Measurements from ENCODE around the gene BCCIP.

The BCCIP gene

GRCh38 chr10:125850766-125851731, 27.7 kb downstream of the BCCIP start:
- no peak for DNase-seq (ENCODE audit: low read depth)
- H3K4me3 ChIP-seq (ENCODE audit: low read depth, low read length) = no peak overlapping the region
- TF ChIP-seq CTCF (conservative IDR thresholded peaks at IDR 0.05; ENCODE audit: low read depth, low read length) = no peak

- H3K4me3 ChIP-seq (ENCODE audit: low read depth, low read length) = no peak overlapping the region
- TF ChIP-seq CTCF (conservative IDR thresholded peaks at IDR 0.05; ENCODE audit: low read depth, low read length) = no peak
- no peak for DNase-seq (ENCODE audit: low read depth)
Observed at GRCh38 chr10:125852487-125852886, 29.1 kb downstream of the BCCIP start.

DNA sequence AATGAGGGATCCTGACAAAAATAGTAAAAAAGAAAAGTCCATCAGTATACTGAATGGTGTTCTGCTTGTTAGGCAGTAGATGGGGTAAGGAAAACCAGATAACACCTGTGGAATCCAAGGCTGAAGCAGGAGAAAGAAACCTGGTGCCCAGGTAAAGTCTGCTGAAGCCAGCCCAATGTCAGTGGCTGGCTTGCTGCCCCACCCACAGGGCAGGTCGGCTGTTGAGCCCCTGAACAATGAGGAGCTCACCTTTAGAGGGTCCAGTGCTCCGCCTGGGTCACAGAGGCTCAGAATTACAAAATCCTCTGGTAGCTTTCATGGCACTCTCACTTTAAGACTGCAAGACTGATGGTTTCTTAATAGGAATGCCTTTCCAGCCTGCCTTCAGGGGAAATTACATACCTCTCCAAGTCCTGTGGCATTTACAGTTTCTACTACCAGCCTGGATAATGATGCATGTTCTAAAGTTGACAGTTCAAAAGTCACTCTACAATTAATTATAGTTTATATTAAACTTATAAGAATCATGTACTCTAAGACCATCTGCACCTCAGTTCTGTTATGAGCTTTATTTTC, 33.9 kb downstream of the BCCIP start:
- no peak for TF ChIP-seq CTCF (conservative IDR thresholded peaks at IDR 0.05; ENCODE audit: low read depth, low read length)
- DNase-seq (ENCODE audit: low read depth) = no peak
- no peak overlapping the region for H3K4me3 ChIP-seq (ENCODE audit: low read depth, low read length)

- TF ChIP-seq CTCF (conservative IDR thresholded peaks at IDR 0.05; ENCODE audit: low read depth, low read length) = no peak
- DNase-seq (ENCODE audit: low read depth) = no peak
- H3K4me3 ChIP-seq (ENCODE audit: low read depth, low read length) = no peak overlapping the region
Observed at GRCh38 chr10:125859128-125859817, 35.9 kb downstream of the BCCIP start.

DNA sequence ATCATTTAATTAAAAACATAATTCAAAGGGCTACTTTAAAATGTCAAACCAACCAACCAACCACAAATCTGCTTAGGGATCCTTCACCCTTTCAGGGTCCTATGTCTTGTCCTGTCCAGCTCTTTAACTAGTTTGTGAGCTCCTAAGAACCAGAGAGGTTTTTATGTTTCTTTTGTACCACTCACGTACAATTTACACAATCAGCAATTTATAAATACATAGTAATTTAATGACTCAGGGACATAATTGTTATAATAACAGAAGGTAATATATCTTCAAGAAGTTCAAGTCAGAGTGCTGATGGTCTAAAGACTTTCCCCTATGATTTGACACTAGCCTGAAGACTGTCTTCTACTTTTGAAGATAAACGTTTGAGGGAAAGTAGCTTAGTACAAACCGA, 41.8 kb downstream of the BCCIP start:
- no peak overlapping the region for H3K4me3 ChIP-seq (ENCODE audit: low read depth, low read length)
- no peak for DNase-seq (ENCODE audit: low read depth)
- TF ChIP-seq CTCF (conservative IDR thresholded peaks at IDR 0.05; ENCODE audit: low read depth, low read length) = no peak

DNA sequence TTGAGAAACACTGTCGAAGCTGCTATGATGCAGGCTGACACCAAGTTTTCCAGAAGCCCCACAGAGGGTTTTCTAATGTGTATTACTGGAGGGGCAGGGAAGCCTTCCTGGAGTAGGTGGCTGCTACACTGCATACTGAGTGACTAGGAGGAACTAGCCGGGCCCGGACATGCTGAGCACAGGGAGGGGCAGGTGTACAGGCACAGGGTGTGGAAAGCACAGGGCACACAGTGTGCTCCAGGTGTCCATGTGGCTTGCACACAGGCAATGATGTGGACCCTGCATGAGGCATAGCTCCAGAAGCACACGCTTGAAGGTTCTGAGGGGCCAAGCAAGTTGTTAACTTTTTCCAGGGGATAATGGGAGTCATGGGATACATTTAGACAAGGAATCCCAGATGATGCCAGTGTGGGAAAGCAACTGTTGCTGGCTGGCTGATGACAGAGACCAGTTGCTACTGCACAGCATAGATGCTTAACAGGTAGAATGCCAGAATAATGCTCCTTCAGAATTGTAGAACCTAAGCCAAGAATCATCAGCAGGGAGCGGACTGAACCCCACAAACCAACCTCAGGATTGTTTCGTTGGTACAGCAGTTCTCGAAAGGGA, 43.2 kb downstream of the BCCIP start:
- H3K4me3 ChIP-seq (ENCODE audit: low read depth, low read length) = no peak overlapping the region
- no peak for DNase-seq (ENCODE audit: low read depth)
- TF ChIP-seq CTCF (conservative IDR thresholded peaks at IDR 0.05; ENCODE audit: low read depth, low read length) = no peak
